Keratinocyte (primary cell): ENCODE measurements around the gene OR4D9. TPM values are rescaled to one million over a fixed set of nuclear protein-coding genes. Genes with fewer than 3 reads are reported as not detected.

Experiments
- DNase-seq: peaks from one replicate; pipeline ENCODE4 v3.0.0-alpha.2; 2011; ENCODE audit warnings: low read depth, missing footprints, low spot score
- FAIRE-seq: peaks from 2 replicates; lab custom pipeline; 2011; peaks lifted over from hg19 to GRCh38; lab: Jason Lieb, UNC
- H2AFZ ChIP-seq: 2 replicates; pipeline ENCODE4 v1.6.0; 2012; ENCODE audit warnings: low read length, control low read depth, inconsistent platforms; ENCODE audit not compliant: control insufficient read depth
- H3K27ac ChIP-seq: 2 replicates; pipeline ENCODE4 v1.5.1; 2011; ENCODE audit warnings: low read length; ENCODE audit not compliant: control insufficient read depth, insufficient read depth
- H3K27me3 ChIP-seq: 3 replicates; pipeline ENCODE4 v1.6.0; 2011; ENCODE audit warnings: low read length; ENCODE audit not compliant: control insufficient read depth, insufficient read depth; ENCODE audit errors: extremely low read depth
- H3K36me3 ChIP-seq, 2 experiments: 2 replicates in 1 of 2; 3 replicates in 1 of 2; pipeline ENCODE4 v1.5.1; 2011; ENCODE audit warnings: low read length in 2 of 2, mild to moderate bottlenecking in 1 of 2; ENCODE audit not compliant: control insufficient read depth in 2 of 2, insufficient read depth in 2 of 2; ENCODE audit errors: extremely low read depth in 1 of 2
- H3K4me1 ChIP-seq: 3 replicates; pipeline ENCODE4 v1.5.1; 2011; ENCODE audit warnings: low read length; ENCODE audit not compliant: control insufficient read depth, insufficient read depth; ENCODE audit errors: extremely low read depth
- H3K4me2 ChIP-seq: 3 replicates; pipeline ENCODE4 v1.6.0; 2011; ENCODE audit warnings: low read depth, low read length; ENCODE audit not compliant: control insufficient read depth, insufficient read depth; ENCODE audit errors: extremely low read depth
- H3K4me3 ChIP-seq, 3 experiments: fragments of 200-600 bp in 1 of 3; sonication (generic) in 1 of 3; 2 replicates in 2 of 3; 3 replicates in 1 of 3; pipeline ENCODE4 v1.5.1; 2011 to 2016; ENCODE audit warnings: low read length in 3 of 3, mild to moderate bottlenecking in 3 of 3, control low read depth in 2 of 3, inconsistent platforms in 1 of 3, low read depth in 1 of 3, mixed read lengths in 1 of 3, mixed run types in 1 of 3, moderate library complexity in 1 of 3; ENCODE audit not compliant: control insufficient read depth in 2 of 3, insufficient read depth in 2 of 3; ENCODE audit errors: extremely low read depth in 1 of 3
- H3K79me2 ChIP-seq: 2 replicates; pipeline ENCODE4 v1.6.0; 2012; ENCODE audit warnings: low read length; ENCODE audit not compliant: control insufficient read depth, insufficient read depth
- H3K9ac ChIP-seq: 3 replicates; pipeline ENCODE4 v1.6.0; 2011; ENCODE audit warnings: low read length; ENCODE audit not compliant: control insufficient read depth, insufficient read depth; ENCODE audit errors: extremely low read depth
- H3K9me1 ChIP-seq: 3 replicates; pipeline ENCODE4 v1.6.0; 2011; ENCODE audit warnings: low read length; ENCODE audit not compliant: control insufficient read depth, insufficient read depth; ENCODE audit errors: extremely low read depth
- H3K9me3 ChIP-seq: 2 replicates; pipeline ENCODE4 v1.5.1; 2012; ENCODE audit warnings: low read depth, low read length; ENCODE audit not compliant: control insufficient read depth
- H4K20me1 ChIP-seq: 3 replicates; pipeline ENCODE4 v1.6.0; 2011; ENCODE audit warnings: low read length; ENCODE audit not compliant: control insufficient read depth, insufficient read depth; ENCODE audit errors: extremely low read depth
- EZH2 ChIP-seq: IDR thresholded peaks from one replicate; pipeline ENCODE4 v1.6.1; 2012; ENCODE audit warnings: inconsistent platforms, mild to moderate bottlenecking, low read length, moderate library complexity
- dilution Hi-C: fragments of 300-500 bp; cut with MboI; formaldehyde crosslinking; loops from one replicate; pipeline ENCODE4 v1.7.0; 2020; ENCODE audit warnings: low sequenced_read_pairs; ENCODE audit not compliant: extremely low pct_ligation_motif_present
- polyA plus RNA-seq, 5 experiments: library from polyadenylated mRNA; depleted of rRNA in 3 of 5; stranded (reverse) in 3 of 5; stranded (forward) in 1 of 5; unstranded in 1 of 5; fragments of >200 nt; gene quantifications; 1 replicate in 1 of 5; 2 replicates in 3 of 5; 3 replicates in 1 of 5; pipeline versions ENCODE4 v1.2.1 to v1.2.3, GENCODE V29; 2011 to 2012; ENCODE audit warnings: missing spikeins in 2 of 5, low read depth in 1 of 5, low replicate concordance in 1 of 5
- TF ChIP-seq, protein P1 (sequence below), 3 experiments: IDR thresholded peaks in 1 of 3; conservative IDR thresholded peaks in 1 of 3; optimal IDR thresholded peaks in 1 of 3; 2 replicates in 2 of 3; 3 replicates in 1 of 3; pipeline versions ENCODE3 to v1.5.1; 2011; ENCODE audit warnings: low read length in 3 of 3, mild to moderate bottlenecking in 3 of 3, moderate library complexity in 2 of 3, control low read depth in 1 of 3, inconsistent platforms in 1 of 3; ENCODE audit not compliant: insufficient read depth in 2 of 3; ENCODE audit errors: extremely low read depth in 1 of 3

OR4D9 gene
- polyA plus RNA-seq, 1 donor (not counting 4 experiments of a cell fraction or from before 2014, with no cell fraction given) = not detected

GRCh38 chr11:59556917-59557348 is 45.6 kb downstream of the OR4D9 start:
- no peak for DNase-seq
- H3K79me2 ChIP-seq = no peaks in the 10 kb centered on the region
- dilution Hi-C loops = no loop called here

DNA sequence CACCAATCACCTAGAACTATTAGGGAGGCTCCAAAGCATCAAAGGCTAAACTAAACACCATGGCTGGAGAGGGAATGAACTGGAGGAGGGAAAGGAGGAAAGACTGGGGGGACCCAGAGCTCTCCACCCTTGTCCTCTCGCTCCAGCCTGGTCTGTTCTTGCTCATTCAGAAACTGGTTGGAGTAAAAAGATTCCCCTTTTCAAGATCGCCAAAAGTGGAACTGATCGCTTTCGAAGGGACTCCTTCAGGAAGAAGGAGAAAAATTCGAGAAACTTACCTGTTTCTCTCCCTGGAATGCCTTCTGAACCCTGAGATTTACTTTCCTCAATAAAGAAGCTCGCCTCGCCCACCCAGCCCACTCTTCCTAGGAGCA is 46.9 kb downstream of the OR4D9 start:
- Histone ChIP-seq H3K27me3 (no peaks in the 10 kb centered on the region), H3K79me2 (no peaks in the 10 kb centered on the region), H3K4me2 (no peak overlapping the region), H3K4me1 (peaks cover 8% of the 10 kb centered on the region), H3K4me3 (no peak overlapping the region), H4K20me1 (no peaks in the 10 kb centered on the region), H3K36me3 (no peaks in the 10 kb centered on the region), H3K9me3 (no peaks in the 10 kb centered on the region), H2AFZ (no peak overlapping the region), H3K9me1 (no peaks in the 10 kb centered on the region), H3K9ac (no peak overlapping the region), H3K27ac (no peak overlapping the region)
- FAIRE-seq (no peak), DNase-seq (no peak)
- TF ChIP-seq, protein P1, sequence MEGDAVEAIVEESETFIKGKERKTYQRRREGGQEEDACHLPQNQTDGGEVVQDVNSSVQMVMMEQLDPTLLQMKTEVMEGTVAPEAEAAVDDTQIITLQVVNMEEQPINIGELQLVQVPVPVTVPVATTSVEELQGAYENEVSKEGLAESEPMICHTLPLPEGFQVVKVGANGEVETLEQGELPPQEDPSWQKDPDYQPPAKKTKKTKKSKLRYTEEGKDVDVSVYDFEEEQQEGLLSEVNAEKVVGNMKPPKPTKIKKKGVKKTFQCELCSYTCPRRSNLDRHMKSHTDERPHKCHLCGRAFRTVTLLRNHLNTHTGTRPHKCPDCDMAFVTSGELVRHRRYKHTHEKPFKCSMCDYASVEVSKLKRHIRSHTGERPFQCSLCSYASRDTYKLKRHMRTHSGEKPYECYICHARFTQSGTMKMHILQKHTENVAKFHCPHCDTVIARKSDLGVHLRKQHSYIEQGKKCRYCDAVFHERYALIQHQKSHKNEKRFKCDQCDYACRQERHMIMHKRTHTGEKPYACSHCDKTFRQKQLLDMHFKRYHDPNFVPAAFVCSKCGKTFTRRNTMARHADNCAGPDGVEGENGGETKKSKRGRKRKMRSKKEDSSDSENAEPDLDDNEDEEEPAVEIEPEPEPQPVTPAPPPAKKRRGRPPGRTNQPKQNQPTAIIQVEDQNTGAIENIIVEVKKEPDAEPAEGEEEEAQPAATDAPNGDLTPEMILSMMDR (optimal IDR thresholded peaks at IDR 0.05 in 1 of 3, IDR thresholded peaks at IDR 0.05 in 1 of 3, conservative IDR thresholded peaks at IDR 0.05 in 1 of 3; ENCODE audit: extremely low read depth in 1 of 3, insufficient read depth in 2 of 3, low read length in 3 of 3) = no peak
- TF ChIP-seq EZH2 = no peak
- dilution Hi-C loops = no loop called here

More at GRCh38 chr11:59556917-59557348, 45.6 kb downstream of the OR4D9 start:
- peak overlapping the region; percentile 41 for H3K9ac ChIP-seq
- peak overlapping the region; percentile 34 for H3K27ac ChIP-seq
- TF ChIP-seq, protein P1 (optimal IDR thresholded peaks at IDR 0.05 in 1 of 3, IDR thresholded peaks at IDR 0.05 in 1 of 3, conservative IDR thresholded peaks at IDR 0.05 in 1 of 3; ENCODE audit: extremely low read depth in 1 of 3, insufficient read depth in 2 of 3, low read length in 3 of 3) = no peak
- TF ChIP-seq EZH2 = no peak
- peaks cover 5% of the 10 kb centered on the region for H3K4me1 ChIP-seq
- H3K27me3 ChIP-seq = no peaks in the 10 kb centered on the region
- FAIRE-seq = no peak
- peak overlapping the region; percentile 13 to 31 (median 22) for H3K4me3 ChIP-seq
- peak overlapping the region; percentile 45 for H2AFZ ChIP-seq
- H3K4me2 ChIP-seq = peak overlapping the region; percentile 70
- no peaks in the 10 kb centered on the region for H3K36me3 ChIP-seq
- no peaks in the 10 kb centered on the region for H3K9me3 ChIP-seq
- no peaks in the 10 kb centered on the region for H4K20me1 ChIP-seq
- H3K9me1 ChIP-seq = no peaks in the 10 kb centered on the region
